ENCODE results near the gene CTU2. TPM values are rescaled to one million over a fixed set of nuclear protein-coding genes. Genes with fewer than 3 reads are reported as not detected.
A peak's percentile ranks its signal among the peaks of the same experiment; 100 is the strongest.

Gene CTU2
- total and polyA plus RNA-seq, 2 of the 8 experiments (the other 6 are each of a cell fraction or from before 2014, with no cell fraction given), result 32.7 to 42.9 TPM

DNA sequence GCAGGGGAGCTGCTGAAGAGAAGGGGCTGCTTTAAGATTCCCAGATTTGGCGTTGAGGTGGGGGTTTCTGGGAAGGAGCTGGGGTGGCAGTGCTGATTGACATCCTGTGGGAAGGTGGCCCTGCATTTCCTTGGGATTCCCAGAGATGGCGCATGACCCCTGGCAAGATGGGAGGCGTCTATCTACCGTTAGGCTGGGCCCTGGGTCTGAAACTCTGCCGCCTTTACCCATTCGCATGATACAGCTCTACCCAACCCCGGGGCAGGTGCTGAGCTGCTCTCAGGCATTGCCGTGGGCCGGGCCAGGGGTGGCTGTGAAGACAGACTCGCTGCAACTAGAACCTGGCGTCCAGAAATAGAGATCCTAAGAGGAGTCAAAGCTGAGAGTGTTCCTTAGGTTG lies 33.5 kb upstream of the CTU2 start (continued):
- 0 out of 2 replicates have a peak, but pooled peaks have one; percentile 43 for TF ChIP-seq TEAD4 (IDR thresholded peaks at IDR 0.05; ENCODE audit: low read depth, low read length)
- no peak for TF ChIP-seq TAF1 (IDR thresholded peaks at IDR 0.05; ENCODE audit: low read depth, low read length)
- no peak for TF ChIP-seq SUZ12 (IDR thresholded peaks at IDR 0.05; ENCODE audit: low read length)
- peak; percentile 50 to 60 for TF ChIP-seq RAD21 (IDR thresholded peaks at IDR 0.05 in 1 of 2, conservative IDR thresholded peaks at IDR 0.05 in 1 of 2; ENCODE audit: low read depth in 2 of 2, low read length in 2 of 2)
- TF ChIP-seq CREB1 (IDR thresholded peaks at IDR 0.05), result 0 out of 2 replicates have a peak, but pooled peaks have one; percentile 30
- 0 out of 2 replicates have a peak, but pooled peaks have one; percentile 36 for TF ChIP-seq YY1 (IDR thresholded peaks at IDR 0.05; ENCODE audit: low read depth, low read length)
- no peak for TF ChIP-seq NANOG (IDR thresholded peaks at IDR 0.05; ENCODE audit: insufficient read depth, low read depth, low read length, poor library complexity, severe bottlenecking)

All from H1 (cell line).